ENCODE measurements around the gene KANK4.
"Not testable (repeated sequence)": the region's sequence is repeated elsewhere in the genome, so short reads cannot be mapped to it uniquely, and the experiment has no call there.

KANK4 gene

GRCh38 chr1:62241371-62242131, 77.7 kb downstream of the KANK4 start:
- Histone ChIP-seq H3K36me3 (ENCODE audit: control insufficient read depth in 1 of 2, insufficient read depth in 2 of 2, low read length in 2 of 2) (no peaks in the 10 kb centered on the region), H3K27ac (ENCODE audit: low read length) (no peak overlapping the region), H3K27me3 (ENCODE audit: low read depth, low read length) (no peaks in the 10 kb centered on the region), H3K4me1 (ENCODE audit: control insufficient read depth in 1 of 2, insufficient read depth in 2 of 2, low read length in 2 of 2) (peaks cover 0 to 15% of the 10 kb centered on the region in 2 donors), H3K9me3 (ENCODE audit: control insufficient read depth in 1 of 2, low read length in 2 of 2) (no peaks in the 10 kb centered on the region), H3K4me3 (ENCODE audit: low read depth in 1 of 2, low read length in 2 of 2) (no peak overlapping the region)

GRCh38 chr1:62240651-62241370, 78.4 kb downstream of the KANK4 start:
- H3K4me3 ChIP-seq (ENCODE audit: low read depth in 1 of 2, low read length in 2 of 2), result no peak overlapping the region
- H3K4me1 ChIP-seq (ENCODE audit: control insufficient read depth in 1 of 2, insufficient read depth in 2 of 2, low read length in 2 of 2), result peaks cover 0 to 15% of the 10 kb centered on the region in 2 donors
- H3K27ac ChIP-seq (ENCODE audit: low read length), result no peak overlapping the region
- H3K36me3 ChIP-seq (ENCODE audit: control insufficient read depth in 1 of 2, insufficient read depth in 2 of 2, low read length in 2 of 2), result no peaks in the 10 kb centered on the region
- no peaks in the 10 kb centered on the region for H3K9me3 ChIP-seq (ENCODE audit: control insufficient read depth in 1 of 2, low read length in 2 of 2)
- no peaks in the 10 kb centered on the region for H3K27me3 ChIP-seq (ENCODE audit: low read depth, low read length)

- H3K27ac ChIP-seq (ENCODE audit: low read length); H3K4me3 ChIP-seq (ENCODE audit: low read depth in 1 of 2, low read length in 2 of 2); H3K27me3 ChIP-seq (ENCODE audit: low read depth, low read length); H3K9me3 ChIP-seq (ENCODE audit: control insufficient read depth in 1 of 2, low read length in 2 of 2); H3K36me3 ChIP-seq (ENCODE audit: control insufficient read depth in 1 of 2, insufficient read depth in 2 of 2, low read length in 2 of 2): not testable (repeated sequence)
- H3K4me1 ChIP-seq (ENCODE audit: control insufficient read depth in 1 of 2, insufficient read depth in 2 of 2, low read length in 2 of 2), result peaks cover 0 to 15% of the 10 kb centered on the region in 2 donors
These were observed 79.4 kb downstream of the KANK4 start for GRCh38 chr1:62239652-62240403.

GRCh38 chr1:62238507-62238906, 80.7 kb downstream of the KANK4 start:
- Histone ChIP-seq H3K4me3 (ENCODE audit: low read depth in 1 of 2, low read length in 2 of 2) (no peak overlapping the region), H3K36me3 (ENCODE audit: control insufficient read depth in 1 of 2, insufficient read depth in 2 of 2, low read length in 2 of 2) (no peaks in the 10 kb centered on the region), H3K27ac (ENCODE audit: low read length) (no peak overlapping the region), H3K9me3 (ENCODE audit: control insufficient read depth in 1 of 2, low read length in 2 of 2) (no peaks in the 10 kb centered on the region), H3K4me1 (ENCODE audit: control insufficient read depth in 1 of 2, insufficient read depth in 2 of 2, low read length in 2 of 2) (peaks cover 0 to 15% of the 10 kb centered on the region in 2 donors), H3K27me3 (ENCODE audit: low read depth, low read length) (no peaks in the 10 kb centered on the region)

GRCh38 chr1:62237950-62238374, 81.3 kb downstream of the KANK4 start:
- peaks cover 0 to 15% of the 10 kb centered on the region in 2 donors for H3K4me1 ChIP-seq (ENCODE audit: control insufficient read depth in 1 of 2, insufficient read depth in 2 of 2, low read length in 2 of 2)
- no peaks in the 10 kb centered on the region for H3K9me3 ChIP-seq (ENCODE audit: control insufficient read depth in 1 of 2, low read length in 2 of 2)
- H3K36me3 ChIP-seq (ENCODE audit: control insufficient read depth in 1 of 2, insufficient read depth in 2 of 2, low read length in 2 of 2), result no peaks in the 10 kb centered on the region
- no peak overlapping the region for H3K27ac ChIP-seq (ENCODE audit: low read length)
- no peaks in the 10 kb centered on the region for H3K27me3 ChIP-seq (ENCODE audit: low read depth, low read length)
- no peak overlapping the region for H3K4me3 ChIP-seq (ENCODE audit: low read depth in 1 of 2, low read length in 2 of 2)

GRCh38 chr1:62237361-62237760, 81.9 kb downstream of the KANK4 start:
- H3K36me3 ChIP-seq (ENCODE audit: control insufficient read depth in 1 of 2, insufficient read depth in 2 of 2, low read length in 2 of 2), result no peaks in the 10 kb centered on the region
- H3K27me3 ChIP-seq (ENCODE audit: low read depth, low read length), result no peaks in the 10 kb centered on the region
- H3K4me3 ChIP-seq (ENCODE audit: low read depth in 1 of 2, low read length in 2 of 2), result no peak overlapping the region
- H3K27ac ChIP-seq (ENCODE audit: low read length), result no peak overlapping the region
- H3K9me3 ChIP-seq (ENCODE audit: control insufficient read depth in 1 of 2, low read length in 2 of 2), result no peaks in the 10 kb centered on the region
- peaks cover 0 to 15% of the 10 kb centered on the region in 2 donors for H3K4me1 ChIP-seq (ENCODE audit: control insufficient read depth in 1 of 2, insufficient read depth in 2 of 2, low read length in 2 of 2)

- no peaks in the 10 kb centered on the region for H3K9me3 ChIP-seq (ENCODE audit: control insufficient read depth in 1 of 2, low read length in 2 of 2)
- H3K4me3 ChIP-seq (ENCODE audit: low read depth in 1 of 2, low read length in 2 of 2), result no peak overlapping the region
- H3K4me1 ChIP-seq (ENCODE audit: control insufficient read depth in 1 of 2, insufficient read depth in 2 of 2, low read length in 2 of 2), result no peaks in the 10 kb centered on the region
- no peaks in the 10 kb centered on the region for H3K36me3 ChIP-seq (ENCODE audit: control insufficient read depth in 1 of 2, insufficient read depth in 2 of 2, low read length in 2 of 2)
- H3K27ac ChIP-seq (ENCODE audit: low read length), result no peak overlapping the region
- H3K27me3 ChIP-seq (ENCODE audit: low read depth, low read length), result no peaks in the 10 kb centered on the region
These were observed 83.7 kb downstream of the KANK4 start for GRCh38 chr1:62235576-62235975.

GRCh38 chr1:62234688-62235087, 84.5 kb downstream of the KANK4 start:
- no peaks in the 10 kb centered on the region for H3K27me3 ChIP-seq (ENCODE audit: low read depth, low read length)
- no peaks in the 10 kb centered on the region for H3K36me3 ChIP-seq (ENCODE audit: control insufficient read depth in 1 of 2, insufficient read depth in 2 of 2, low read length in 2 of 2)
- no peak overlapping the region for H3K4me3 ChIP-seq (ENCODE audit: low read depth in 1 of 2, low read length in 2 of 2)
- no peaks in the 10 kb centered on the region for H3K9me3 ChIP-seq (ENCODE audit: control insufficient read depth in 1 of 2, low read length in 2 of 2)
- no peaks in the 10 kb centered on the region for H3K4me1 ChIP-seq (ENCODE audit: control insufficient read depth in 1 of 2, insufficient read depth in 2 of 2, low read length in 2 of 2)
- H3K27ac ChIP-seq (ENCODE audit: low read length), result no peak overlapping the region

GRCh38 chr1:62233926-62234450, 85.2 kb downstream of the KANK4 start:
- no peaks in the 10 kb centered on the region for H3K36me3 ChIP-seq (ENCODE audit: control insufficient read depth in 1 of 2, insufficient read depth in 2 of 2, low read length in 2 of 2)
- no peaks in the 10 kb centered on the region for H3K9me3 ChIP-seq (ENCODE audit: control insufficient read depth in 1 of 2, low read length in 2 of 2)
- H3K4me3 ChIP-seq (ENCODE audit: low read depth in 1 of 2, low read length in 2 of 2), result no peak overlapping the region
- no peak overlapping the region for H3K27ac ChIP-seq (ENCODE audit: low read length)
- no peaks in the 10 kb centered on the region for H3K27me3 ChIP-seq (ENCODE audit: low read depth, low read length)
- H3K4me1 ChIP-seq (ENCODE audit: control insufficient read depth in 1 of 2, insufficient read depth in 2 of 2, low read length in 2 of 2), result no peaks in the 10 kb centered on the region

GRCh38 chr1:62232871-62233278, 86.4 kb downstream of the KANK4 start:
- no peak overlapping the region for H3K4me3 ChIP-seq (ENCODE audit: low read depth in 1 of 2, low read length in 2 of 2)
- H3K9me3 ChIP-seq (ENCODE audit: control insufficient read depth in 1 of 2, low read length in 2 of 2), result no peaks in the 10 kb centered on the region
- H3K27ac ChIP-seq (ENCODE audit: low read length), result no peak overlapping the region
- no peaks in the 10 kb centered on the region for H3K27me3 ChIP-seq (ENCODE audit: low read depth, low read length)
- no peaks in the 10 kb centered on the region for H3K36me3 ChIP-seq (ENCODE audit: control insufficient read depth in 1 of 2, insufficient read depth in 2 of 2, low read length in 2 of 2)
- no peaks in the 10 kb centered on the region for H3K4me1 ChIP-seq (ENCODE audit: control insufficient read depth in 1 of 2, insufficient read depth in 2 of 2, low read length in 2 of 2)

GRCh38 chr1:62230718-62231117, 88.5 kb downstream of the KANK4 start:
- no peaks in the 10 kb centered on the region for H3K36me3 ChIP-seq (ENCODE audit: control insufficient read depth in 1 of 2, insufficient read depth in 2 of 2, low read length in 2 of 2)

More at GRCh38 chr1:62230718-62231117, 88.5 kb downstream of the KANK4 start:
- no peaks in the 10 kb centered on the region for H3K9me3 ChIP-seq (ENCODE audit: control insufficient read depth in 1 of 2, low read length in 2 of 2)
- H3K4me3 ChIP-seq (ENCODE audit: low read depth in 1 of 2, low read length in 2 of 2), result no peak overlapping the region
- H3K27me3 ChIP-seq (ENCODE audit: low read depth, low read length), result no peaks in the 10 kb centered on the region
- H3K27ac ChIP-seq (ENCODE audit: low read length), result no peak overlapping the region
- H3K4me1 ChIP-seq (ENCODE audit: control insufficient read depth in 1 of 2, insufficient read depth in 2 of 2, low read length in 2 of 2), result no peaks in the 10 kb centered on the region

Data from muscle layer of duodenum (tissue), 2 donors.